Left forelimb (tissue), 1 donor: ENCODE data around the gene MYRIP.
"Not testable (repeated sequence)": the region's sequence is repeated elsewhere in the genome, so short reads cannot be mapped to it uniquely, and the experiment has no call there.

Experiments used
- DNase-seq: peaks from one replicate; pipeline ENCODE4 v3.0.0-alpha.2; 2018; ENCODE audit warnings: low spot score

The MYRIP gene

GRCh38 chr3:39808467-39809180, 785 bp upstream of the MYRIP start:
- DNase-seq: no peak

- DNase-seq: no peak
These were observed 686 bp downstream of the MYRIP start for GRCh38 chr3:39809995-39810595.

- no peak for DNase-seq
These were observed 1.3 kb downstream of the MYRIP start for GRCh38 chr3:39810647-39811161.

- DNase-seq: no peak
These were observed 2.2 kb downstream of the MYRIP start for GRCh38 chr3:39811561-39811960.

- DNase-seq: no peak
These were observed 3.1 kb downstream of the MYRIP start for GRCh38 chr3:39812537-39812936.

GRCh38 chr3:39814007-39814406, 4.6 kb downstream of the MYRIP start:
- no peak for DNase-seq

GRCh38 chr3:39819899-39820298, 10.5 kb downstream of the MYRIP start:
- no peak for DNase-seq

- not testable (repeated sequence) for DNase-seq
These were observed 24.4 kb downstream of the MYRIP start for GRCh38 chr3:39833764-39834163.

GRCh38 chr3:39839484-39839883, 30.1 kb downstream of the MYRIP start:
- DNase-seq: no peak

- no peak for DNase-seq
These were observed 34.0 kb downstream of the MYRIP start for GRCh38 chr3:39843440-39843839.

GRCh38 chr3:39848365-39848764, 39.0 kb downstream of the MYRIP start:
- no peak for DNase-seq

GRCh38 chr3:39849992-39850715, 40.7 kb downstream of the MYRIP start:
- DNase-seq: no peak

- no peak for DNase-seq
These were observed 41.3 kb downstream of the MYRIP start for GRCh38 chr3:39850716-39851032.

- no peak for DNase-seq
These were observed 46.1 kb downstream of the MYRIP start for GRCh38 chr3:39855517-39855916.

- DNase-seq: no peak
These were observed 60.5 kb downstream of the MYRIP start for GRCh38 chr3:39869890-39870289.

- no peak for DNase-seq
These were observed 61.3 kb downstream of the MYRIP start for GRCh38 chr3:39870706-39871105.

GRCh38 chr3:39879581-39879980, 70.2 kb downstream of the MYRIP start:
- DNase-seq: no peak

- no peak for DNase-seq
These were observed 72.7 kb downstream of the MYRIP start for GRCh38 chr3:39882111-39882510.

- DNase-seq: no peak
These were observed 82.7 kb downstream of the MYRIP start for GRCh38 chr3:39892068-39892467.

- no peak for DNase-seq
These were observed 86.8 kb downstream of the MYRIP start for GRCh38 chr3:39896184-39896583.

- no peak for DNase-seq
These were observed 91.1 kb downstream of the MYRIP start for GRCh38 chr3:39900462-39901002.

- no peak for DNase-seq
These were observed 93.8 kb downstream of the MYRIP start for GRCh38 chr3:39903253-39903652.

GRCh38 chr3:39905788-39906187, 96.4 kb downstream of the MYRIP start:
- DNase-seq: no peak
